Neural cell (in vitro differentiated cells): ENCODE measurements around the gene PTPRZ1. TPM values are rescaled to one million over a fixed set of nuclear protein-coding genes. Genes with fewer than 3 reads are reported as not detected.

Experiments
- H2AFZ ChIP-seq: fragments of 200-600, 300-800 bp; sonication (generic), shearing (Covaris generic); 2 replicates; pipeline ENCODE4 v1.6.0; 2014; ENCODE audit warnings: low read depth, mild to moderate bottlenecking, antibody characterized with exemption, low read length, moderate library complexity
- H3F3A ChIP-seq: fragments of 200-600 bp; shearing (Covaris generic); 2 replicates; pipeline ENCODE4 v1.6.1; 2016; ENCODE audit warnings: mild to moderate bottlenecking, moderate library complexity, mixed read lengths, antibody characterized with exemption, low read length; ENCODE audit not compliant: insufficient read depth, poor library complexity, severe bottlenecking
- H3K27ac ChIP-seq: fragments of 200-600, 300-800 bp; sonication (generic), shearing (Covaris generic); 2 replicates; pipeline ENCODE4 v1.5.1; 2014; ENCODE audit warnings: mild to moderate bottlenecking, low read length, moderate library complexity
- H3K27me3 ChIP-seq: fragments of 300-800, 200-600 bp; sonication (generic), shearing (Covaris generic); 2 replicates; pipeline ENCODE4 v1.6.0; 2014; ENCODE audit warnings: mild to moderate bottlenecking, low read depth, low read length, moderate library complexity; ENCODE audit not compliant: insufficient read depth
- H3K36me3 ChIP-seq: fragments of 300-800, 200-600 bp; sonication (generic), shearing (Covaris generic); 2 replicates; pipeline ENCODE4 v1.5.1; 2014; ENCODE audit warnings: mild to moderate bottlenecking, antibody characterized with exemption, low read length, moderate library complexity; ENCODE audit not compliant: insufficient read depth
- H3K4me2 ChIP-seq: fragments of 300-800, 200-600 bp; sonication (generic), shearing (Covaris generic); 2 replicates; pipeline ENCODE4 v1.6.0; 2014; ENCODE audit warnings: mild to moderate bottlenecking, low read length
- H3K4me3 ChIP-seq: fragments of 300-800, 200-600 bp; sonication (generic), shearing (Covaris generic); 2 replicates; pipeline ENCODE4 v1.5.1; 2014; ENCODE audit warnings: mild to moderate bottlenecking, low read length, moderate library complexity
- H3K79me2 ChIP-seq: fragments of 200-600 bp; shearing (Covaris generic); replicated peaks from 2 replicates; pipeline ENCODE4 v1.6.0; 2014; ENCODE audit warnings: mild to moderate bottlenecking, low read length, moderate library complexity; ENCODE audit not compliant: insufficient read depth
- H3K9ac ChIP-seq: fragments of 300-800, 200-600 bp; sonication (generic), shearing (Covaris generic); 2 replicates; pipeline ENCODE4 v1.6.1; 2016; ENCODE audit warnings: mild to moderate bottlenecking, low read length, mixed read lengths
- H3K9me2 ChIP-seq: fragments of 200-600 bp; shearing (Covaris generic); 2 replicates; pipeline ENCODE4 v1.6.1; 2016; ENCODE audit warnings: mild to moderate bottlenecking, low read length, mixed read lengths; ENCODE audit not compliant: insufficient read depth
- H3K9me3 ChIP-seq: fragments of 200-600, 300-800 bp; sonication (generic), shearing (Covaris generic); 2 replicates; pipeline ENCODE4 v1.6.1; 2016; ENCODE audit warnings: mild to moderate bottlenecking, mixed run types, low read length, moderate library complexity, mixed read lengths
- H4K20me1 ChIP-seq: fragments of 200-600 bp; shearing (Covaris generic); 2 replicates; pipeline ENCODE4 v1.6.1; 2016; ENCODE audit warnings: mild to moderate bottlenecking, mixed run types; ENCODE audit not compliant: insufficient read depth
- EP300 ChIP-seq: fragments of 450-650 bp; conservative IDR thresholded peaks from 2 replicates; pipeline ENCODE4 v1.6.1; 2014; ENCODE audit warnings: antibody characterized with exemption, mild to moderate bottlenecking, moderate library complexity; ENCODE audit not compliant: poor library complexity, severe bottlenecking
- EZH2 ChIP-seq: fragments of 200-600, 300-800 bp; shearing (Covaris generic), sonication (generic); IDR thresholded peaks from 2 replicates; pipeline ENCODE4 v1.6.1; 2014; ENCODE audit warnings: antibody characterized with exemption, low read length, borderline replicate concordance, mild to moderate bottlenecking; ENCODE audit not compliant: insufficient read depth, poor library complexity, severe bottlenecking
- MXI1 ChIP-seq: fragments of 450-650 bp; conservative IDR thresholded peaks from 2 replicates; pipeline ENCODE4 v1.6.1; 2014; ENCODE audit warnings: antibody characterized with exemption, mild to moderate bottlenecking; ENCODE audit not compliant: poor library complexity, severe bottlenecking
- POLR2AphosphoS5 ChIP-seq: IDR thresholded peaks from 2 replicates; pipeline ENCODE4 v1.6.1; 2012
- RAD21 ChIP-seq: fragments of 450-650 bp; conservative IDR thresholded peaks from 2 replicates; pipeline ENCODE4 v1.6.1; 2014; ENCODE audit warnings: antibody characterized with exemption, mild to moderate bottlenecking, moderate library complexity
- REST ChIP-seq: IDR thresholded peaks from 2 replicates; pipeline ENCODE4 v1.6.1; 2012; ENCODE audit warnings: borderline replicate concordance
- SMC3 ChIP-seq: fragments of 450-650 bp; conservative IDR thresholded peaks from 2 replicates; pipeline ENCODE4 v1.6.1; 2014; ENCODE audit warnings: antibody characterized with exemption, mild to moderate bottlenecking, moderate library complexity; ENCODE audit not compliant: poor library complexity
- TAF1 ChIP-seq: IDR thresholded peaks from 2 replicates; pipeline ENCODE4 v1.6.1; 2012; ENCODE audit warnings: low read depth
- polyA minus RNA-seq: library from RNA; depleted of rRNA, polyadenylated mRNA; stranded (reverse); fragments of >200 nt; gene quantifications from 2 replicates; pipeline ENCODE4 v1.2.3, GENCODE V29; 2014
- polyA plus RNA-seq: library from polyadenylated mRNA; depleted of rRNA; stranded (reverse); fragments of >200 nt; gene quantifications from 2 replicates; pipeline ENCODE4 v1.2.3, GENCODE V29; 2014
- TF ChIP-seq, protein P1 (sequence below): fragments of 450-650 bp; IDR thresholded peaks from 2 replicates; pipeline ENCODE4 v1.5.1; 2014; ENCODE audit warnings: antibody characterized with exemption, mild to moderate bottlenecking, moderate library complexity; ENCODE audit not compliant: poor library complexity, severe bottlenecking

Gene PTPRZ1
- 11.8 and 14.0 TPM in 2 replicates for polyA plus RNA-seq
- polyA minus RNA-seq: 28.0 and 28.7 TPM in 2 replicates

- Histone ChIP-seq H3K9ac (peak within 1 kb of the TSS; percentile 72), H2AFZ (peak within 1 kb of the TSS; percentile 78)
- TF ChIP-seq EP300 (peak; percentile 16), MXI1 (peak; percentile 58), POLR2AphosphoS5 (peak; percentile 46), EZH2 (no peak), SMC3 (no peak), TAF1 (no peak), REST (peak; percentile 10), RAD21 (peak; percentile 39)
- TF ChIP-seq, protein P1, sequence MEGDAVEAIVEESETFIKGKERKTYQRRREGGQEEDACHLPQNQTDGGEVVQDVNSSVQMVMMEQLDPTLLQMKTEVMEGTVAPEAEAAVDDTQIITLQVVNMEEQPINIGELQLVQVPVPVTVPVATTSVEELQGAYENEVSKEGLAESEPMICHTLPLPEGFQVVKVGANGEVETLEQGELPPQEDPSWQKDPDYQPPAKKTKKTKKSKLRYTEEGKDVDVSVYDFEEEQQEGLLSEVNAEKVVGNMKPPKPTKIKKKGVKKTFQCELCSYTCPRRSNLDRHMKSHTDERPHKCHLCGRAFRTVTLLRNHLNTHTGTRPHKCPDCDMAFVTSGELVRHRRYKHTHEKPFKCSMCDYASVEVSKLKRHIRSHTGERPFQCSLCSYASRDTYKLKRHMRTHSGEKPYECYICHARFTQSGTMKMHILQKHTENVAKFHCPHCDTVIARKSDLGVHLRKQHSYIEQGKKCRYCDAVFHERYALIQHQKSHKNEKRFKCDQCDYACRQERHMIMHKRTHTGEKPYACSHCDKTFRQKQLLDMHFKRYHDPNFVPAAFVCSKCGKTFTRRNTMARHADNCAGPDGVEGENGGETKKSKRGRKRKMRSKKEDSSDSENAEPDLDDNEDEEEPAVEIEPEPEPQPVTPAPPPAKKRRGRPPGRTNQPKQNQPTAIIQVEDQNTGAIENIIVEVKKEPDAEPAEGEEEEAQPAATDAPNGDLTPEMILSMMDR: no peak
Observed at GRCh38 chr7:121872831-121873288, at the start of gene PTPRZ1. Gene PTPRZ1 (plus strand): TSS chr7:121873161. CDS start chr7:121873500, 339 bp downstream.

GRCh38 chr7:121824276-121824675 is 48.7 kb upstream of the PTPRZ1 start:
- Histone ChIP-seq H3K9me3 (no peaks in the 10 kb centered on the region), H3K4me2 (no peak overlapping the region), H3K79me2 (no peaks in the 10 kb centered on the region), H3K4me3 (no peak overlapping the region), H3K9me2 (no peaks in the 10 kb centered on the region), H3K9ac (no peak overlapping the region), H3K27ac (no peak overlapping the region), H2AFZ (no peak overlapping the region), H3K27me3 (no peaks in the 10 kb centered on the region), H3K36me3 (no peaks in the 10 kb centered on the region), H3F3A (no peaks in the 10 kb centered on the region), H4K20me1 (no peaks in the 10 kb centered on the region)
- no peak for TF ChIP-seq SMC3

More at GRCh38 chr7:121872831-121873288, at the start of gene PTPRZ1:
- Histone ChIP-seq H4K20me1 (no peaks in the 10 kb centered on the region), H3K4me3 (peak within 1 kb of the TSS; percentile 74), H3K9me2 (no peaks in the 10 kb centered on the region), H3K9me3 (no peaks in the 10 kb centered on the region), H3K79me2 (peaks cover 37% of the 10 kb centered on the region), H3F3A (no peaks in the 10 kb centered on the region), H3K36me3 (no peaks in the 10 kb centered on the region), H3K27me3 (no peaks in the 10 kb centered on the region), H3K27ac (peak within 1 kb of the TSS; percentile 25), H3K4me2 (peak within 1 kb of the TSS; percentile 65)

DNA sequence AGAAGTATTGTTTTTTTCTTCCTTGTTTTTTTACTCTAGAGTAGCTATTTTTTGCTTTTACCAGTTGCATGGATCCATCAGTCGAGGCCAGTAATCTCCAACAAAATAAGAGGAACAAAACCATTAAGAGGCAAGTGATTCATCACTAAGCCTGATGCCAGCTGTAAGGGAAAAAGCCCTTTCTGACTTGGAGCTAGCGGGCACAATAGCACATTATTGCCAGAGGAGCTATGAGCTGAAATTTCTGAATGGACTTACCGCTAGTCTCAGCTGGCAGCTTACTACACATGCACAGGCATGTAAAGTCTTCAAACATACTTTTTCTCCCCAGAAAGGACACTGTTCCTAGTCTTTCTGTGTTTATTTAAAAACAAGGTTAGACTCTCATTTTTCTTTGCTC is 41.6 kb upstream of the PTPRZ1 start:
- Histone ChIP-seq H3K27me3 (no peaks in the 10 kb centered on the region), H4K20me1 (no peaks in the 10 kb centered on the region), H3K27ac (no peak overlapping the region), H3K9me2 (no peaks in the 10 kb centered on the region), H2AFZ (no peak overlapping the region), H3K36me3 (no peaks in the 10 kb centered on the region), H3F3A (no peaks in the 10 kb centered on the region), H3K79me2 (no peaks in the 10 kb centered on the region), H3K4me2 (no peak overlapping the region), H3K9me3 (no peaks in the 10 kb centered on the region), H3K9ac (no peak overlapping the region), H3K4me3 (no peak overlapping the region)
- no peak for TF ChIP-seq RAD21
